ENCODE data around the gene MAU2.

DNA sequence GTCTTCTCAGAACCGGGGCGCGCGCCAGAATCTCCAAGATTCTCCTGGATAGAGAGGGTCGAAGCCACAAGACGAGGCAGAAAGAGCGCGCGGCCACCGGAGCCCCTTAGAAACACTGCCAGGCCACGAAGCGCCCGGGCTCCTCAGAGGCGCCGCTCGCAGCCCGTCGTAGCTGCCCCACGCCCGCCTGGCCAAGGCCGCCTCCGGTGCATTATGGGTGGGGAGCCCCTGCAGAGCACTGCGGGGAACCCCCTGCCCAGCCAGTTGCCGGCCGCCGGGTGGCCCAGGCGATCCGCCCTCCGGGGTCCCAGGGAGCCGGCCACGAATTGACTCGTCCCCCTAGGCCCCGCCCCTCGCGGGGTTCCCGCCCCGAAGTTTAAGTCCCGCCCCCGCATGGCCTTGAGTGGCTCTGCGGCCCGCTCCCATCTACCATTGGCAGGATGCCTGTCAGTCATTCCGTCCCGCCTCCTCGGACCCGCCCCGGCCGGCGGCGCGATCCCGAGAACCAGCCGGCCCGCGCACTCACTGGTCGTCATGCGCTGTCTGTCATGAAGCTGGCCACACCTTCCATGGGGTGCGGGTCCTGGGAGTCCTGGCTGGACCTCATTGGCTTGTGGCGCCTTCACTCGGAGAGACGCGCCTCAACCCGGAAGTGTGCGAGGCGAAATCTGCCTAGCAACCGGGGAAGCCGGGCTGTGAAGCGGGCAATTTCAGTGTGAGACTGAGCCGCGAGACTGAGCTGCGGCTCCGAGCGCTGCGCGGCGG lies 64.7 kb downstream of the MAU2 start:
- TF ChIP-seq, protein P1, sequence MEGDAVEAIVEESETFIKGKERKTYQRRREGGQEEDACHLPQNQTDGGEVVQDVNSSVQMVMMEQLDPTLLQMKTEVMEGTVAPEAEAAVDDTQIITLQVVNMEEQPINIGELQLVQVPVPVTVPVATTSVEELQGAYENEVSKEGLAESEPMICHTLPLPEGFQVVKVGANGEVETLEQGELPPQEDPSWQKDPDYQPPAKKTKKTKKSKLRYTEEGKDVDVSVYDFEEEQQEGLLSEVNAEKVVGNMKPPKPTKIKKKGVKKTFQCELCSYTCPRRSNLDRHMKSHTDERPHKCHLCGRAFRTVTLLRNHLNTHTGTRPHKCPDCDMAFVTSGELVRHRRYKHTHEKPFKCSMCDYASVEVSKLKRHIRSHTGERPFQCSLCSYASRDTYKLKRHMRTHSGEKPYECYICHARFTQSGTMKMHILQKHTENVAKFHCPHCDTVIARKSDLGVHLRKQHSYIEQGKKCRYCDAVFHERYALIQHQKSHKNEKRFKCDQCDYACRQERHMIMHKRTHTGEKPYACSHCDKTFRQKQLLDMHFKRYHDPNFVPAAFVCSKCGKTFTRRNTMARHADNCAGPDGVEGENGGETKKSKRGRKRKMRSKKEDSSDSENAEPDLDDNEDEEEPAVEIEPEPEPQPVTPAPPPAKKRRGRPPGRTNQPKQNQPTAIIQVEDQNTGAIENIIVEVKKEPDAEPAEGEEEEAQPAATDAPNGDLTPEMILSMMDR (conservative IDR thresholded peaks at IDR 0.05) = no peak
- TF ChIP-seq ZFX (IDR thresholded peaks at IDR 0.05) = no peak; the same call in 1 of the 2 replicates

All from C4-2B (cell line).